H9 (cell line): ENCODE results near the gene SLC34A1. TPM values are rescaled to one million over a fixed set of nuclear protein-coding genes. Genes with fewer than 3 reads are reported as not detected.

Experiments used
- DNase-seq: peaks from one replicate; pipeline ENCODE4 v3.0.0-alpha.2; 2017
- H2AFZ ChIP-seq: one replicate; pipeline ENCODE4 v1.6.1; 2013; ENCODE audit warnings: mild to moderate bottlenecking, low read length, control low read depth, moderate library complexity
- H2AK5ac ChIP-seq: 2 replicates; pipeline ENCODE4 v1.6.1; 2013; ENCODE audit warnings: low read length, control low read depth, mixed read lengths; ENCODE audit not compliant: insufficient read length
- H2BK120ac ChIP-seq: one replicate; pipeline ENCODE4 v1.6.1; 2013; ENCODE audit warnings: low read depth, mild to moderate bottlenecking, low read length, control low read depth, inconsistent platforms; ENCODE audit not compliant: poor library complexity, severe bottlenecking
- H2BK12ac ChIP-seq: 2 replicates; pipeline ENCODE4 v1.6.1; 2013; ENCODE audit warnings: low read length, control low read depth, mixed read lengths, low read depth; ENCODE audit not compliant: insufficient read length
- H2BK15ac ChIP-seq: 2 replicates; pipeline ENCODE4 v1.6.1; 2013; ENCODE audit warnings: low read depth, low read length, control low read depth
- H2BK20ac ChIP-seq: one replicate; pipeline ENCODE4 v1.6.1; 2013; ENCODE audit warnings: low read depth, mild to moderate bottlenecking, low read length, control low read depth, inconsistent platforms; ENCODE audit not compliant: poor library complexity, severe bottlenecking
- H2BK5ac ChIP-seq: 2 replicates; pipeline ENCODE4 v1.6.1; 2013; ENCODE audit warnings: low read length, control low read depth, mixed read lengths; ENCODE audit not compliant: insufficient read length
- H3K14ac ChIP-seq: 2 replicates; pipeline ENCODE4 v1.6.1; 2013; ENCODE audit warnings: low read length, control low read depth; ENCODE audit not compliant: insufficient read depth
- H3K18ac ChIP-seq: 2 replicates; pipeline ENCODE4 v1.6.1; 2013; ENCODE audit warnings: low read depth, mild to moderate bottlenecking, mixed read lengths, low read length, control low read depth; ENCODE audit not compliant: insufficient read length
- H3K23ac ChIP-seq: 2 replicates; pipeline ENCODE4 v1.6.1; 2013; ENCODE audit warnings: low read length, control low read depth, mixed read lengths, low read depth; ENCODE audit not compliant: insufficient read length
- H3K23me2 ChIP-seq: 2 replicates; pipeline ENCODE4 v1.6.1; 2013; ENCODE audit warnings: low read depth, mild to moderate bottlenecking, mixed read lengths, low read length, control low read depth; ENCODE audit not compliant: insufficient read length, poor library complexity, severe bottlenecking
- H3K27ac ChIP-seq: 2 replicates; pipeline ENCODE4 v1.5.1; 2013; ENCODE audit warnings: low read length, control low read depth, mixed read lengths, low read depth; ENCODE audit not compliant: insufficient read length
- H3K27me3 ChIP-seq: 2 replicates; pipeline ENCODE4 v1.6.1; 2013; ENCODE audit warnings: low read length, control low read depth, inconsistent platforms; ENCODE audit not compliant: insufficient read depth
- H3K4ac ChIP-seq: 2 replicates; pipeline ENCODE4 v1.6.1; 2013; ENCODE audit warnings: low read depth, mild to moderate bottlenecking, control low read depth, inconsistent platforms, low read length, moderate library complexity
- H3K4me1 ChIP-seq: 2 replicates; pipeline ENCODE4 v1.6.1; 2013; ENCODE audit warnings: low read length, control low read depth, inconsistent platforms; ENCODE audit not compliant: insufficient read depth
- H3K4me2 ChIP-seq: 2 replicates; pipeline ENCODE4 v1.6.1; 2013; ENCODE audit warnings: low read length, control low read depth, mixed read lengths; ENCODE audit not compliant: insufficient read length, insufficient read depth
- H3K56ac ChIP-seq: 2 replicates; pipeline ENCODE4 v1.6.1; 2013; ENCODE audit warnings: low read depth, mild to moderate bottlenecking, mixed read lengths, low read length, control low read depth; ENCODE audit not compliant: insufficient read length
- H3K79me1 ChIP-seq: 2 replicates; pipeline ENCODE4 v1.6.1; 2013; ENCODE audit warnings: low read depth, mild to moderate bottlenecking, moderate library complexity, low read length, control low read depth, inconsistent platforms; ENCODE audit not compliant: insufficient read depth, poor library complexity, severe bottlenecking
- H3K79me2 ChIP-seq: 2 replicates; pipeline ENCODE4 v1.6.1; 2013; ENCODE audit warnings: low read length, control low read depth, inconsistent platforms; ENCODE audit not compliant: insufficient read depth
- H3K9ac ChIP-seq: 2 replicates; pipeline ENCODE4 v1.6.1; 2013; ENCODE audit warnings: low read length, control low read depth, mixed read lengths; ENCODE audit not compliant: insufficient read length; ENCODE audit errors: extremely low read depth
- H3K9me3 ChIP-seq: one replicate; pipeline ENCODE4 v1.6.1; 2013; ENCODE audit warnings: low read depth, low read length, inconsistent platforms; ENCODE audit not compliant: control insufficient read depth
- H3T11ph ChIP-seq: one replicate; pipeline ENCODE4 v1.6.1; 2013; ENCODE audit warnings: mild to moderate bottlenecking, low read length, control low read depth, inconsistent platforms
- H4K20me1 ChIP-seq: one replicate; pipeline ENCODE4 v1.6.1; 2013; ENCODE audit not compliant: control insufficient read depth, insufficient read length, insufficient read depth
- H4K5ac ChIP-seq: 2 replicates; pipeline ENCODE4 v1.6.1; 2013; ENCODE audit warnings: low read depth, mild to moderate bottlenecking, mixed read lengths, low read length, control low read depth; ENCODE audit not compliant: insufficient read length
- H4K8ac ChIP-seq: replicated peaks from 2 replicates; pipeline ENCODE4 v1.6.1; 2013; ENCODE audit warnings: low read length, control low read depth, mixed read lengths, low read depth; ENCODE audit not compliant: insufficient read length
- H4K91ac ChIP-seq: 2 replicates; pipeline ENCODE4 v1.6.1; 2013; ENCODE audit warnings: low read depth, mild to moderate bottlenecking, moderate library complexity, mixed read lengths, low read length, control low read depth; ENCODE audit not compliant: insufficient read length
- H3K27ac Mint-ChIP-seq, 3 experiments: 2 replicates in 2 of 3; 3 replicates in 1 of 3; pipeline ENCODE4 v1.8.0; 2020 to 2021; ENCODE audit warnings: mixed read lengths in 3 of 3, mild to moderate bottlenecking in 1 of 3, moderate library complexity in 1 of 3
- H3K27me3 Mint-ChIP-seq: 2 replicates; pipeline ENCODE4 v1.8.0; 2021; ENCODE audit warnings: low read depth, mild to moderate bottlenecking, moderate library complexity, mixed read lengths
- H3K36me3 Mint-ChIP-seq, 3 experiments: 2 replicates in 2 of 3; 3 replicates in 1 of 3; pipeline ENCODE4 v1.8.0; 2020 to 2021; ENCODE audit warnings: low read depth in 3 of 3, mixed read lengths in 3 of 3; ENCODE audit not compliant: insufficient read depth in 1 of 3
- H3K4me1 Mint-ChIP-seq, 2 experiments: 2 replicates each; pipeline ENCODE4 v1.8.0; 2020; ENCODE audit warnings: mixed read lengths in 2 of 2
- H3K4me3 Mint-ChIP-seq, 2 experiments: 2 replicates in 1 of 2; 3 replicates in 1 of 2; pipeline ENCODE4 v1.8.0; 2020 to 2021; ENCODE audit warnings: mild to moderate bottlenecking in 2 of 2, mixed read lengths in 2 of 2, moderate library complexity in 1 of 2
- H3K9me3 Mint-ChIP-seq, 2 experiments: 2 replicates in 1 of 2; 3 replicates in 1 of 2; pipeline ENCODE4 v1.8.0; 2020; ENCODE audit warnings: mild to moderate bottlenecking in 2 of 2, mixed read lengths in 2 of 2, moderate library complexity in 1 of 2
- CTCF ChIP-seq: fragments of 200-600 bp; sonication (generic); conservative IDR thresholded peaks from 3 replicates; pipeline ENCODE4 v1.8.0; 2021; ENCODE audit warnings: antibody characterized with exemption, mild to moderate bottlenecking
- WGBS: extraction: QIAGEN DNeasy Blood & Tissue Kit; methylation state at CpG from one replicate; pipeline ENCODE4 v1.1.7; 2013; ENCODE audit warnings: missing lambda C conversion rate, low lambda C conversion rate, mixed read lengths; ENCODE audit not compliant: insufficient read length; ENCODE audit errors: extremely low coverage; 5-methylcytosine and 5-hydroxymethylcytosine counted together
- total RNA-seq: library from RNA; stranded (reverse); gene quantifications from 2 replicates; pipeline ENCODE4 v1.2.1, GENCODE V29; 2021

SLC34A1 gene
- total RNA-seq, 1 experiment from 2014 or later: not detected

DNA sequence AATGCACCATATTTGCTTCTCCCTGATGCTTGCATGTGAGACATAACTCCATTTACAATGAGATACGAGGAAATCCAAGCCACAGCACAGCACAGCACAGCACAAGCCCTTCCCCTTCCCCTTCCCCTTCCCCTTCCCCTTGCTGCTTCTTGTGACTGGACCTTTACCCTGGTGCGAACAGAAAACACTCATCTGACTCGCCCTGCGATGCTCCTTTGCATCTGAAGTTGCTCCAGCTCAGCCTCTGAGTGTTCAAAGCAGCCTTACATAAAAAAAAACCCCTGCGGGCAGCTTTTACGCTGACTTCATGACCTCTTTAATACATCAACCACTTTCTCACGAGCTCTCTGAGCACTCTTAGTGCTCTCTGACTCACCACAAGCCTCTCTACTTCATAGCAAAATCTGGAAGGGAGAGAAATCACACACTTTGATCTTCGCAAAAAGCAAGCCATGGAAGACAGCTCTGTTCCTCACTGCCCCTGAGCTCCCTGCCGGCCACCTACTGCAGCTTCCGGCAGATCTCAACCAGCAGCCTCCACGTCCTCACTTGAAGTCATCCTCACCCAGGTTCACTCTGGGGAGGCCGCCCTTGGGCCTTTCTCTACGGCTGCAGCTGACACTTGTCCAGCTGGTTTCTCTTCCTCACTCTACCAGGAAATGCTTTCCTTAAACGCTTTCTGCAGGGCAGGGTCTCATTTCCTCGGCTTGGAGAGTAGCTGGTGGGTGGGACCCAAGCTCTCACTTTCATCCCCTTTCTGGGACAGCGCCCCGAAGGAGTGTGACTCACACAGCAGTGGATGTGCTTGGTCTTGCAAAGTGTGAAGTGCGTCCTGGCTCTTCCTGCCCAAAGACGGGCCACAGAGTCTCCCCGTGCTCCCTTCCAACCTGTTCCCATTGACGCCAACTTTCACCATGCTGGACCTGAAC, 5.3 kb downstream of the SLC34A1 start:
- Histone ChIP-seq H3K18ac (no peak overlapping the region), H2BK15ac (no peak overlapping the region), H3K27me3 (no peaks in the 10 kb centered on the region; the same call in 1 of the 2 replicates), H4K8ac (no peak overlapping the region), H4K91ac (no peak overlapping the region), H3K27ac (no peak overlapping the region), H2BK5ac (no peak overlapping the region), H3K4ac (no peak overlapping the region), H4K20me1 (no peaks in the 10 kb centered on the region), H2AK5ac (no peak overlapping the region), H3K9ac (no peak overlapping the region), H3K4me1 (no peaks in the 10 kb centered on the region), H3K23ac (no peak overlapping the region), H2BK12ac (no peak overlapping the region), H4K5ac (no peak overlapping the region), H2BK20ac (no peak overlapping the region), H3K23me2 (no peaks in the 10 kb centered on the region), H3K79me1 (no peaks in the 10 kb centered on the region), H3K14ac (no peak overlapping the region), H2BK120ac (no peak overlapping the region), H3K4me2 (no peak overlapping the region), H2AFZ (no peak overlapping the region), H3K9me3 (no peaks in the 10 kb centered on the region), H3K79me2 (no peaks in the 10 kb centered on the region), H3T11ph (no peak overlapping the region), H3K56ac (no peak overlapping the region)
- Mint-ChIP-seq H3K4me1 (peaks cover 21 to 28% of the 10 kb centered on the region in 2 experiments), H3K27me3 (peaks cover 59% of the 10 kb centered on the region), H3K27ac (no peak overlapping the region), H3K4me3 (no peak overlapping the region), H3K9me3 (no peaks in the 10 kb centered on the region), H3K36me3 (no peaks in the 10 kb centered on the region)
- DNase-seq: peak; percentile 42
- TF ChIP-seq CTCF: no peak
- no CpG with 5 or more reads among the region's 21 CpGs for WGBS
